VCaP (cell line): ENCODE measurements around the gene SUSD3.

Experiments used
- H3K27ac ChIP-seq: fragments of 450-650 bp; 2 replicates; pipeline ENCODE4 v1.5.1; 2017
- TF ChIP-seq, protein P1 (sequence below): fragments of 450-650 bp; conservative IDR thresholded peaks from 2 replicates; pipeline ENCODE4 v1.5.1; 2017; ENCODE audit warnings: mild to moderate bottlenecking, moderate library complexity

SUSD3 gene

GRCh38 chr9:93081081-93081529 is 22.6 kb downstream of the SUSD3 start:
- no peak overlapping the region for H3K27ac ChIP-seq
- TF ChIP-seq, protein P1, sequence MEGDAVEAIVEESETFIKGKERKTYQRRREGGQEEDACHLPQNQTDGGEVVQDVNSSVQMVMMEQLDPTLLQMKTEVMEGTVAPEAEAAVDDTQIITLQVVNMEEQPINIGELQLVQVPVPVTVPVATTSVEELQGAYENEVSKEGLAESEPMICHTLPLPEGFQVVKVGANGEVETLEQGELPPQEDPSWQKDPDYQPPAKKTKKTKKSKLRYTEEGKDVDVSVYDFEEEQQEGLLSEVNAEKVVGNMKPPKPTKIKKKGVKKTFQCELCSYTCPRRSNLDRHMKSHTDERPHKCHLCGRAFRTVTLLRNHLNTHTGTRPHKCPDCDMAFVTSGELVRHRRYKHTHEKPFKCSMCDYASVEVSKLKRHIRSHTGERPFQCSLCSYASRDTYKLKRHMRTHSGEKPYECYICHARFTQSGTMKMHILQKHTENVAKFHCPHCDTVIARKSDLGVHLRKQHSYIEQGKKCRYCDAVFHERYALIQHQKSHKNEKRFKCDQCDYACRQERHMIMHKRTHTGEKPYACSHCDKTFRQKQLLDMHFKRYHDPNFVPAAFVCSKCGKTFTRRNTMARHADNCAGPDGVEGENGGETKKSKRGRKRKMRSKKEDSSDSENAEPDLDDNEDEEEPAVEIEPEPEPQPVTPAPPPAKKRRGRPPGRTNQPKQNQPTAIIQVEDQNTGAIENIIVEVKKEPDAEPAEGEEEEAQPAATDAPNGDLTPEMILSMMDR, result no peak

- H3K27ac ChIP-seq, result no peak overlapping the region
- TF ChIP-seq, protein P1, result no peak
These were observed 23.4 kb downstream of the SUSD3 start for GRCh38 chr9:93081931-93082330.

GRCh38 chr9:93082841-93083411 is 24.4 kb downstream of the SUSD3 start:
- TF ChIP-seq, protein P1, result no peak
- H3K27ac ChIP-seq, result no peak overlapping the region

- H3K27ac ChIP-seq, result no peak overlapping the region
- TF ChIP-seq, protein P1, result no peak
These were observed 25.3 kb downstream of the SUSD3 start for GRCh38 chr9:93083592-93084470.

DNA sequence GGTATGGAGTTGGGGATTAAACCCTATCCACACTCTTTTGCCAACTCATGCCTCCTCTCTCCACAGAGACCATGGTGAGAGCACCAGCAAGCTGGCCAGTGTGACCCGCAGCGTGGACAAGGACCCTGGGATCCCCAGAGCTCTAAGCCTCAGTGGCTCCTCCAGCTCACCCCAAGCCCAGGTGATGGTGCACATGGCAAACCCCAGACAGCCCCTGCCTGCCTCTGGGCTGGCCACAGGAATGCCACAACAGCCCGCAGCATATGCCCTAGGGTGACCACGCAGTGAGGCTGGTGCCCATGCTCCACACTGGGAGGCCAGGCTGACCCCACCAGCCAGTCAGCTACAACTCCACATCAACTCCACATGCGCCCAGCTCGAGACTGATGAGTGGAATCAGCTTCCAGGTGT is 26.0 kb downstream of the SUSD3 start:
- no peak overlapping the region for H3K27ac ChIP-seq
- TF ChIP-seq, protein P1, result no peak

DNA sequence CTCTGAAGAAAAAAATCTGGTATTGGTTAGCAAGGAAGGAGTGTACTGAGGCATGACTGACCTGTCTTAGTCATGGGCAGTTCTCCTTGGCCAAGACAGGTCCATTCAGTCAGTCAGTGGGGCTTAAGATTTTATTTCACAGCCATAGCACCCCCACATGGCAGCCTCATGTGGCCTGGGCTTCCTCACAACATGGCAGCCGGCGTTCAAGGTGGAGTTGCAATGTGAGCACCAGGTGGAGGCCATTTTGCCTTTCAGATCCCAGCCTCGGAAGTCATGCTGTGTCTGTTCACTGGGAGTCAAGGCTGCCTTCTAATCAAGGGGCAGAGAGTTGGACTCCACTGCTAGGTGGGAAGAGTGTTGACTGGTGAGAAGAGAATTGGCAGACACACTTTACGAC is 27.2 kb downstream of the SUSD3 start:
- no peak overlapping the region for H3K27ac ChIP-seq
- TF ChIP-seq, protein P1, result no peak

DNA sequence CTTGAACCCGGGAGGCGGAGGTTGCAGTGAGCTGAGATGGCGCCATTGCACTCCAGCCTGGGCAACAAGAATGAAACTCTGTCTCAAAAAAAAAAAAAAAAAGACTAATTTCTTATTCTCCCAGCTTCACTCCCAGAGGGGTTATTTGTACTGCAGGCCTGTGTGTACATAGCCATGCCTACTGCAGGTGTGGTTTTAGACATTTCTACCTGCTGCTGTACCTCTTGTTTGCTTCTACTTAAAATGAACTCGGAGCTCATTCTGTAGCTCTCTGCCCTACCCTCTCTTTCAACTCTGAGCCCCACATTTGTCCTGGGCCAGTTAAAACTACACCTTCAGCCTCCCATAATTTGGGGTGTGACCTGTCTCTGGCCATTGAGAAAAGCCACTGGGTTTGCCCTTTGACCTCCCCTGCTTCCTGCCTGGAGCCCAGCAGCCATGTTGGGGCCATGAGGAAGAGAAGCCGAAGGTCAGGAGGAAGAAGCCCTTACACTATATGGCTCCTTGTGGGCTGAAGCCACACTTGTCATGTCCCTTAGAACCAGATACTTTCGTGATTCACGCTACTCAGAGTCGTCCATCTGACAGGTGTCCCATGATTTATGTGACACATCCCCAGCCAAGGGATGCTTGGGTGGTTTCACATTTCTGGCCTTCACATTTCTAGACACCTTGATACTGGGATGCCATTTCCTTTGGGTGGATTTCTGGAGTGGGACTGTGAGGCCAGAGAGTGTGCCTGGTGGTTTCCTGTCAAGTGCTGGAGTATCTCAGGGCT is 28.1 kb downstream of the SUSD3 start:
- TF ChIP-seq, protein P1, result no peak
- H3K27ac ChIP-seq, result no peak overlapping the region
